ENCODE results near the gene VPS39.

The VPS39 gene

DNA sequence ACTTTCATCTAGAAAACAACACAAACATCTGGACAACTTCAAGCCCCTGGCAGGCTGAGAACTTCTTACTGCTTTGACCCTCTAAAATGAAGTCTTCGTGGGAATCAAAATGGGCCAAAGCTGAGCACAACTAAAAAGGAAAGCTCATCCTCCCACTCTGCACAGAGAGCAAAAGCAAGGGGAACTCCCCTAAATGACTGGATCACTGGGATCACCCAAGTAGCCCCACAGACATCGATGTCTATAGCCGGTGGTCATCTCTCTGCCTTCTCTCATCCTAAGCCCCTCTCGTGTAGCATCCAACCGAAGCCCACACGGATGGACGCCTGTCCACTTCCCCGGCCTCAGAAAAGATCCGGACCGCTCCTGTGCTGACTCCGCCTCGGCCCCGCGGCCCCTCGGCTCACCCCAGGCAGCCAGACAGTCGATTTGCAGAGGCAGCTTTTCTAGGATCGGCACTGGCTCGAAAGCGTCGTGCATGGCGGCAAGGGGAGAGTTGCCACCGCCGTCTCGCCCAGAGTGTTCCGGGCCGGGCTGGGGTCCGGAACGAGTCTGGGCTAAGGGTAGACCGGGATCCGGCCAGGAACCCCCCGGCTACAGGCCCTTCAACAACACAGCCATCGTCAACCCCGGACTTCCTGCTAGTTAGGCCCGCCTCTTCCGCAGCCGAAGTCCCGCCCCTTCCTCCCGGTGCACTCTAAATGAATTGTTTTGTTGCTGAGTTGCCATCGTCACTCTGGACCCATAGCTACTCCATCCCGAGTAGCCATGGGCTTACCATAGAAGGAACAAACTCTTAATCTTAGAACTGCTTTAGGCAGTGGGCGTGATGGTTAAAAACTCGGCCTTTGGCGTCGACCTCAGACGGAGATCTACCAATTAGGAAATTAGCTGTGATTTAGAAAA is at the start of gene VPS39 (continued):
- TF ChIP-seq, protein P1, sequence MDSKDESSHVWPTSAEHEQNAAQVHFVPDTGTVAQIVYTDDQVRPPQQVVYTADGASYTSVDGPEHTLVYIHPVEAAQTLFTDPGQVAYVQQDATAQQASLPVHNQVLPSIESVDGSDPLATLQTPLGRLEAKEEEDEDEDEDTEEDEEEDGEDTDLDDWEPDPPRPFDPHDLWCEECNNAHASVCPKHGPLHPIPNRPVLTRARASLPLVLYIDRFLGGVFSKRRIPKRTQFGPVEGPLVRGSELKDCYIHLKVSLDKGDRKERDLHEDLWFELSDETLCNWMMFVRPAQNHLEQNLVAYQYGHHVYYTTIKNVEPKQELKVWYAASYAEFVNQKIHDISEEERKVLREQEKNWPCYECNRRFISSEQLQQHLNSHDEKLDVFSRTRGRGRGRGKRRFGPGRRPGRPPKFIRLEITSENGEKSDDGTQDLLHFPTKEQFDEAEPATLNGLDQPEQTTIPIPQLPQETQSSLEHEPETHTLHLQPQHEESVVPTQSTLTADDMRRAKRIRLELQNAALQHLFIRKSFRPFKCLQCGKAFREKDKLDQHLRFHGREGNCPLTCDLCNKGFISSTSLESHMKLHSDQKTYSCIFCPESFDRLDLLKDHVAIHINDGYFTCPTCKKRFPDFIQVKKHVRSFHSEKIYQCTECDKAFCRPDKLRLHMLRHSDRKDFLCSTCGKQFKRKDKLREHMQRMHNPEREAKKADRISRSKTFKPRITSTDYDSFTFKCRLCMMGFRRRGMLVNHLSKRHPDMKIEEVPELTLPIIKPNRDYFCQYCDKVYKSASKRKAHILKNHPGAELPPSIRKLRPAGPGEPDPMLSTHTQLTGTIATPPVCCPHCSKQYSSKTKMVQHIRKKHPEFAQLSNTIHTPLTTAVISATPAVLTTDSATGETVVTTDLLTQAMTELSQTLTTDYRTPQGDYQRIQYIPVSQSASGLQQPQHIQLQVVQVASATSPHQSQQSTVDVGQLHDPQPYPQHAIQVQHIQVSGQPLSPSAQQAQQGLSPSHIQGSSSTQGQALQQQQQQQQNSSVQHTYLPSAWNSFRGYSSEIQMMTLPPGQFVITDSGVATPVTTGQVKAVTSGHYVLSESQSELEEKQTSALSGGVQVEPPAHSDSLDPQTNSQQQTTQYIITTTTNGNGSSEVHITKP (tag by site-specific recombination; IDR thresholded peaks at IDR 0.05), result no peak
- TF ChIP-seq ZNF23 (tag by site-specific recombination; IDR thresholded peaks at IDR 0.05; ENCODE audit: borderline replicate concordance), result no peak
- TF ChIP-seq ZNF16 (tag by site-specific recombination; IDR thresholded peaks at IDR 0.05; ENCODE audit: low read depth), result no peak
- TF ChIP-seq SP2 (tag by site-specific recombination; IDR thresholded peaks at IDR 0.05), result peak; percentile 74
- no peak for TF ChIP-seq TRIM28 (IDR thresholded peaks at IDR 0.05; ENCODE audit: borderline replicate concordance, low read length)
- no peak for TF ChIP-seq ZNF792 (tag by site-specific recombination; IDR thresholded peaks at IDR 0.05)
- no peak for TF ChIP-seq ZNF423 (tag by site-specific recombination; IDR thresholded peaks at IDR 0.05)
- TF ChIP-seq, protein P2, sequence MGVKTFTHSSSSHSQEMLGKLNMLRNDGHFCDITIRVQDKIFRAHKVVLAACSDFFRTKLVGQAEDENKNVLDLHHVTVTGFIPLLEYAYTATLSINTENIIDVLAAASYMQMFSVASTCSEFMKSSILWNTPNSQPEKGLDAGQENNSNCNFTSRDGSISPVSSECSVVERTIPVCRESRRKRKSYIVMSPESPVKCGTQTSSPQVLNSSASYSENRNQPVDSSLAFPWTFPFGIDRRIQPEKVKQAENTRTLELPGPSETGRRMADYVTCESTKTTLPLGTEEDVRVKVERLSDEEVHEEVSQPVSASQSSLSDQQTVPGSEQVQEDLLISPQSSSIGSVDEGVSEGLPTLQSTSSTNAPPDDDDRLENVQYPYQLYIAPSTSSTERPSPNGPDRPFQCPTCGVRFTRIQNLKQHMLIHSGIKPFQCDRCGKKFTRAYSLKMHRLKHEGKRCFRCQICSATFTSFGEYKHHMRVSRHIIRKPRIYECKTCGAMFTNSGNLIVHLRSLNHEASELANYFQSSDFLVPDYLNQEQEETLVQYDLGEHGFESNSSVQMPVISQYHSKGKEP (tag by site-specific recombination; IDR thresholded peaks at IDR 0.05), result no peak
- no peak for TF ChIP-seq ZNF560 (tag by site-specific recombination; IDR thresholded peaks at IDR 0.05; ENCODE audit: borderline replicate concordance)
- TF ChIP-seq, protein P3, sequence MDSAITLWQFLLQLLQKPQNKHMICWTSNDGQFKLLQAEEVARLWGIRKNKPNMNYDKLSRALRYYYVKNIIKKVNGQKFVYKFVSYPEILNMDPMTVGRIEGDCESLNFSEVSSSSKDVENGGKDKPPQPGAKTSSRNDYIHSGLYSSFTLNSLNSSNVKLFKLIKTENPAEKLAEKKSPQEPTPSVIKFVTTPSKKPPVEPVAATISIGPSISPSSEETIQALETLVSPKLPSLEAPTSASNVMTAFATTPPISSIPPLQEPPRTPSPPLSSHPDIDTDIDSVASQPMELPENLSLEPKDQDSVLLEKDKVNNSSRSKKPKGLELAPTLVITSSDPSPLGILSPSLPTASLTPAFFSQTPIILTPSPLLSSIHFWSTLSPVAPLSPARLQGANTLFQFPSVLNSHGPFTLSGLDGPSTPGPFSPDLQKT (IDR thresholded peaks at IDR 0.05; ENCODE audit: borderline replicate concordance, low read depth, low read length), result no peak
- no peak for TF ChIP-seq ZFP41 (tag by site-specific recombination; IDR thresholded peaks at IDR 0.05; ENCODE audit: borderline replicate concordance)
- no peak for TF ChIP-seq ZNF2 (tag by site-specific recombination; IDR thresholded peaks at IDR 0.05)
- TF ChIP-seq HOXA7 (CRISPR knock-in tag; IDR thresholded peaks at IDR 0.05; ENCODE audit: borderline replicate concordance), result no peak
- TF ChIP-seq, protein P4, sequence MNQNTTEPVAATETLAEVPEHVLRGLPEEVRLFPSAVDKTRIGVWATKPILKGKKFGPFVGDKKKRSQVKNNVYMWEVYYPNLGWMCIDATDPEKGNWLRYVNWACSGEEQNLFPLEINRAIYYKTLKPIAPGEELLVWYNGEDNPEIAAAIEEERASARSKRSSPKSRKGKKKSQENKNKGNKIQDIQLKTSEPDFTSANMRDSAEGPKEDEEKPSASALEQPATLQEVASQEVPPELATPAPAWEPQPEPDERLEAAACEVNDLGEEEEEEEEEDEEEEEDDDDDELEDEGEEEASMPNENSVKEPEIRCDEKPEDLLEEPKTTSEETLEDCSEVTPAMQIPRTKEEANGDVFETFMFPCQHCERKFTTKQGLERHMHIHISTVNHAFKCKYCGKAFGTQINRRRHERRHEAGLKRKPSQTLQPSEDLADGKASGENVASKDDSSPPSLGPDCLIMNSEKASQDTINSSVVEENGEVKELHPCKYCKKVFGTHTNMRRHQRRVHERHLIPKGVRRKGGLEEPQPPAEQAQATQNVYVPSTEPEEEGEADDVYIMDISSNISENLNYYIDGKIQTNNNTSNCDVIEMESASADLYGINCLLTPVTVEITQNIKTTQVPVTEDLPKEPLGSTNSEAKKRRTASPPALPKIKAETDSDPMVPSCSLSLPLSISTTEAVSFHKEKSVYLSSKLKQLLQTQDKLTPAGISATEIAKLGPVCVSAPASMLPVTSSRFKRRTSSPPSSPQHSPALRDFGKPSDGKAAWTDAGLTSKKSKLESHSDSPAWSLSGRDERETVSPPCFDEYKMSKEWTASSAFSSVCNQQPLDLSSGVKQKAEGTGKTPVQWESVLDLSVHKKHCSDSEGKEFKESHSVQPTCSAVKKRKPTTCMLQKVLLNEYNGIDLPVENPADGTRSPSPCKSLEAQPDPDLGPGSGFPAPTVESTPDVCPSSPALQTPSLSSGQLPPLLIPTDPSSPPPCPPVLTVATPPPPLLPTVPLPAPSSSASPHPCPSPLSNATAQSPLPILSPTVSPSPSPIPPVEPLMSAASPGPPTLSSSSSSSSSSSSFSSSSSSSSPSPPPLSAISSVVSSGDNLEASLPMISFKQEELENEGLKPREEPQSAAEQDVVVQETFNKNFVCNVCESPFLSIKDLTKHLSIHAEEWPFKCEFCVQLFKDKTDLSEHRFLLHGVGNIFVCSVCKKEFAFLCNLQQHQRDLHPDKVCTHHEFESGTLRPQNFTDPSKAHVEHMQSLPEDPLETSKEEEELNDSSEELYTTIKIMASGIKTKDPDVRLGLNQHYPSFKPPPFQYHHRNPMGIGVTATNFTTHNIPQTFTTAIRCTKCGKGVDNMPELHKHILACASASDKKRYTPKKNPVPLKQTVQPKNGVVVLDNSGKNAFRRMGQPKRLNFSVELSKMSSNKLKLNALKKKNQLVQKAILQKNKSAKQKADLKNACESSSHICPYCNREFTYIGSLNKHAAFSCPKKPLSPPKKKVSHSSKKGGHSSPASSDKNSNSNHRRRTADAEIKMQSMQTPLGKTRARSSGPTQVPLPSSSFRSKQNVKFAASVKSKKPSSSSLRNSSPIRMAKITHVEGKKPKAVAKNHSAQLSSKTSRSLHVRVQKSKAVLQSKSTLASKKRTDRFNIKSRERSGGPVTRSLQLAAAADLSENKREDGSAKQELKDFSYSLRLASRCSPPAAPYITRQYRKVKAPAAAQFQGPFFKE (tag by site-specific recombination; IDR thresholded peaks at IDR 0.05; ENCODE audit: borderline replicate concordance), result no peak
- no peak for TF ChIP-seq ZNF292 (tag by site-specific recombination; IDR thresholded peaks at IDR 0.05; ENCODE audit: borderline replicate concordance, low read depth)
- TF ChIP-seq, protein P5, sequence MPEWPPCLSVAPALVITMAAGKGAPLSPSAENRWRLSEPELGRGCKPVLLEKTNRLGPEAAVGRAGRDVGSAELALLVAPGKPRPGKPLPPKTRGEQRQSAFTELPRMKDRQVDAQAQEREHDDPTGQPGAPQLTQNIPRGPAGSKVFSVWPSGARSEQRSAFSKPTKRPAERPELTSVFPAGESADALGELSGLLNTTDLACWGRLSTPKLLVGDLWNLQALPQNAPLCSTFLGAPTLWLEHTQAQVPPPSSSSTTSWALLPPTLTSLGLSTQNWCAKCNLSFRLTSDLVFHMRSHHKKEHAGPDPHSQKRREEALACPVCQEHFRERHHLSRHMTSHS (tag by site-specific recombination; IDR thresholded peaks at IDR 0.05), result no peak
- peak; percentile 61 for TF ChIP-seq SP3 (tag by site-specific recombination; IDR thresholded peaks at IDR 0.05)
- no peak for TF ChIP-seq ZNF664 (tag by site-specific recombination; IDR thresholded peaks at IDR 0.05)
